Mesendoderm (in vitro differentiated cells): ENCODE measurements around the gene BOK.
A peak's percentile ranks its signal among the peaks of the same experiment; 100 is the strongest.

ENCODE experiments used
- DNase-seq: peaks from one replicate; pipeline ENCODE4 v3.0.0; 2013
- H2AK5ac ChIP-seq: 2 replicates; pipeline ENCODE4 v1.6.1; 2013; ENCODE audit warnings: low read length, inconsistent platforms
- H2BK120ac ChIP-seq: 2 replicates; pipeline ENCODE4 v1.6.1; 2013; ENCODE audit warnings: low read depth, mild to moderate bottlenecking, low read length, moderate library complexity, mixed read lengths
- H2BK15ac ChIP-seq: replicated peaks from 2 replicates; pipeline ENCODE4 v1.6.1; 2013; ENCODE audit warnings: low read depth, mild to moderate bottlenecking, moderate library complexity
- H2BK5ac ChIP-seq: 2 replicates; pipeline ENCODE4 v1.6.1; 2013; ENCODE audit warnings: low read length, inconsistent platforms
- H3K18ac ChIP-seq: 2 replicates; pipeline ENCODE4 v1.6.1; 2013; ENCODE audit warnings: mild to moderate bottlenecking, low read length, mixed read lengths
- H3K23ac ChIP-seq: one replicate; pipeline ENCODE4 v1.6.1; 2013; ENCODE audit warnings: low read length
- H3K27ac ChIP-seq: 2 replicates; pipeline ENCODE4 v1.5.1; 2013; ENCODE audit warnings: low read depth, mild to moderate bottlenecking, inconsistent platforms, low read length, moderate library complexity
- H3K27me3 ChIP-seq: 2 replicates; pipeline ENCODE4 v1.6.1; 2013; ENCODE audit warnings: low read length, control low read depth, mild to moderate bottlenecking, inconsistent platforms; ENCODE audit not compliant: insufficient read depth, poor library complexity
- H3K36me3 ChIP-seq: 2 replicates; pipeline ENCODE4 v1.6.1; 2013; ENCODE audit warnings: low read length, inconsistent platforms; ENCODE audit not compliant: control insufficient read depth, insufficient read depth
- H3K4ac ChIP-seq: one replicate; pipeline ENCODE4 v1.6.1; 2013; ENCODE audit warnings: low read depth, mild to moderate bottlenecking, low read length, moderate library complexity
- H3K4me1 ChIP-seq: 2 replicates; pipeline ENCODE4 v1.6.1; 2013; ENCODE audit warnings: low read depth, low read length, inconsistent platforms; ENCODE audit not compliant: control insufficient read depth
- H3K4me2 ChIP-seq: 2 replicates; pipeline ENCODE4 v1.6.1; 2013; ENCODE audit warnings: low read length
- H3K4me3 ChIP-seq: 2 replicates; pipeline ENCODE4 v1.5.1; 2013; ENCODE audit warnings: mild to moderate bottlenecking, low read length
- H3K56ac ChIP-seq: one replicate; pipeline ENCODE4 v1.6.1; 2013; ENCODE audit warnings: low read length
- H3K79me1 ChIP-seq: 2 replicates; pipeline ENCODE4 v1.6.1; 2013; ENCODE audit warnings: low read length, inconsistent platforms
- H3K79me2 ChIP-seq: 2 replicates; pipeline ENCODE4 v1.6.1; 2013; ENCODE audit warnings: mild to moderate bottlenecking, low read length; ENCODE audit not compliant: control insufficient read depth, insufficient read depth
- H3K9ac ChIP-seq: 2 replicates; pipeline ENCODE4 v1.6.1; 2013; ENCODE audit warnings: low read length, inconsistent platforms
- H4K5ac ChIP-seq: one replicate; pipeline ENCODE4 v1.6.1; 2013; ENCODE audit warnings: low read length
- H4K8ac ChIP-seq: one replicate; pipeline ENCODE4 v1.6.1; 2013; ENCODE audit warnings: low read depth, mild to moderate bottlenecking, control low read depth, low read length, moderate library complexity
- WGBS: extraction: QIAGEN DNeasy Blood & Tissue Kit; methylation state at CpG from one replicate; pipeline ENCODE4 v1.1.7; 2013; ENCODE audit warnings: low lambda C conversion rate, missing lambda C conversion rate; ENCODE audit not compliant: insufficient coverage; ENCODE audit errors: extremely low coverage; 5-methylcytosine and 5-hydroxymethylcytosine counted together

Gene BOK

DNA sequence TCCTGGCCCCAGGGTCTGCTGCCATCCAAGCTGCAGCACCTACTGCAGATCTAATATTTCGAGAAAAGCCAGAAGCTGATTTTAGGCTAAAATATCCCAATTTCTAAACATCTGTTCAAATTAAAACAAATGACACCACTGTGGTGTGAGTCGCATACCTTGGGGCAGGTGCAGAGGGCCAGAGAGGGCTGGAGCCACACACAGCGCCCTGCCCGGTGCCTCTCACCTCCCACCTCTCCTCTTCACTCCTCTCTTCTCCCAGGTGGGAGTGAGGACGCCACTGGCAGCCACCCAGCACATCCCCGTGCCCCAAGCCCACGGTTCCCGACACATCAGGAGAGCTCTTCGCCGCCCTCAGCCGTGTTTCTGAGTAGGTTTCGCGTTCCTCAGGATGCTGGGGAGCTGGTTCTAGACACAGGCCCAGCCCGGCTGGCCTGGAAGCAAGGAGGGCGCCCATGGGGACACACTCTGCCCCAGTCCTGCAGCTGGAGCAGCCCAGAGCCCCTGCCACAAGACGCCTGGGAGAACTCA, 57.0 kb downstream of the BOK start:
- Histone ChIP-seq H3K4me3 (no peak overlapping the region), H3K27me3 (no peaks in the 10 kb centered on the region), H2BK5ac (no peak overlapping the region), H4K8ac (no peak overlapping the region), H3K4ac (no peak overlapping the region), H3K4me1 (peaks cover 4% of the 10 kb centered on the region), H3K9ac (no peak overlapping the region), H3K79me2 (peaks cover 12% of the 10 kb centered on the region), H3K36me3 (no peaks in the 10 kb centered on the region), H3K79me1 (peaks cover 25% of the 10 kb centered on the region), H2BK120ac (no peak overlapping the region), H3K23ac (no peak overlapping the region), H3K4me2 (no peak overlapping the region), H2BK15ac (no peak overlapping the region), H3K18ac (no peak overlapping the region), H2AK5ac (no peak overlapping the region), H3K56ac (no peak overlapping the region), H3K27ac (no peak overlapping the region), H4K5ac (no peak overlapping the region)
- no peak for DNase-seq
- WGBS = no CpG with 5 or more reads among the region's 16 CpGs

DNA sequence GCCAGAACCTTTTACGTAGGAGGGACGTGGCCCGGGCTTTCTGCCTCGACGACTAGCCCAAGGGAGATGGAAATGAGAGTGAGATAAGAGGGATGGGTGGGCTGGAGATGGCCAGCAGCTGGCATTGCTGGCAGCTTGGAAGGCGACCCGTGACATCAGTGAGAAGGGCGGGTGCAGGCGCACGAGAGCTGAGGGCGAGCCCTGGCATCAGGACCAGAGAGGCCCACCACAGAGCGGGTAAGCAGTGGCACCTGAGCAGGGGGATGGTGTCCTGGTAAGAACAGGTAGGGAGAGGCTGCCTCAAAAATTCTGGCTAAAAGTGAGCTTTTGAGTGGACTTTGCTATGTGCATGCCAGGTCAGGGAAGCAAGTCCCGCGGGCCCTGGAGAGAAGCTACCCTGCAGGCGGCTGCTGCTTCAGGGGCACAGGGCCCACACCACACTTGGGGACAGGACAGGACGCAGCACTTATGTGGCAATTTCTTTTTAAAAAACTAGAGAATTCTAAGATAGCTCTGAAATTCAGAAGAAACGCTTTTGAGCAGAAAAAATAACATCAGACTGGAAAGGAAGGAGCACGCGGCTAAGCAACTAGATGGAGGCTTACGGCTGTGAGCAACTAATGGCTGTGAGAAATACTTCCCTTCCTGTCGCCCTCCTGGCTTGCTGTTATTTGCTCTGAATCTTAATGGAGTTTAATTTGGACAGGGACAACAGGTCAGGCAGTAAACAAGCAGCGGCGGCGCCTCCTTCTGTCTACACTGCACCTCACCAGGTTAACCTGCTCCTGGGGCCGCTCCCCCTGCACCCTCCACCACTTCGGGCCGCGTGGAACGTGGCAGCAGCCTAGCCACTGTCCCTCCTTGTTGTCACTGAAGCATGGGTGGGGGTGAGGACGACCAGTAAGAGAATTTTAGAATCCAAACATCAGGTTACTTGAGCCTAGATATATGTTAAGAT, 57.9 kb downstream of the BOK start:
- no peak overlapping the region for H3K23ac ChIP-seq
- H3K36me3 ChIP-seq = no peaks in the 10 kb centered on the region
- peaks cover 4% of the 10 kb centered on the region for H3K4me1 ChIP-seq
- H3K79me2 ChIP-seq = peaks cover 12% of the 10 kb centered on the region
- DNase-seq = no peak
- no peak overlapping the region for H3K4ac ChIP-seq
- peaks cover 25% of the 10 kb centered on the region for H3K79me1 ChIP-seq
- no peak overlapping the region for H3K4me3 ChIP-seq
- H3K4me2 ChIP-seq = no peak overlapping the region
- H2BK120ac ChIP-seq = no peak overlapping the region
- H2AK5ac ChIP-seq = no peak overlapping the region
- no peak overlapping the region for H4K8ac ChIP-seq
- H2BK5ac ChIP-seq = no peak overlapping the region
- no peak overlapping the region for H3K9ac ChIP-seq
- no peak overlapping the region for H2BK15ac ChIP-seq
- H3K27me3 ChIP-seq = no peaks in the 10 kb centered on the region
- no peak overlapping the region for H3K56ac ChIP-seq
- no peak overlapping the region for H4K5ac ChIP-seq
- WGBS = no CpG with 5 or more reads among the region's 30 CpGs
- H3K27ac ChIP-seq = no peak overlapping the region
- no peak overlapping the region for H3K18ac ChIP-seq

DNA sequence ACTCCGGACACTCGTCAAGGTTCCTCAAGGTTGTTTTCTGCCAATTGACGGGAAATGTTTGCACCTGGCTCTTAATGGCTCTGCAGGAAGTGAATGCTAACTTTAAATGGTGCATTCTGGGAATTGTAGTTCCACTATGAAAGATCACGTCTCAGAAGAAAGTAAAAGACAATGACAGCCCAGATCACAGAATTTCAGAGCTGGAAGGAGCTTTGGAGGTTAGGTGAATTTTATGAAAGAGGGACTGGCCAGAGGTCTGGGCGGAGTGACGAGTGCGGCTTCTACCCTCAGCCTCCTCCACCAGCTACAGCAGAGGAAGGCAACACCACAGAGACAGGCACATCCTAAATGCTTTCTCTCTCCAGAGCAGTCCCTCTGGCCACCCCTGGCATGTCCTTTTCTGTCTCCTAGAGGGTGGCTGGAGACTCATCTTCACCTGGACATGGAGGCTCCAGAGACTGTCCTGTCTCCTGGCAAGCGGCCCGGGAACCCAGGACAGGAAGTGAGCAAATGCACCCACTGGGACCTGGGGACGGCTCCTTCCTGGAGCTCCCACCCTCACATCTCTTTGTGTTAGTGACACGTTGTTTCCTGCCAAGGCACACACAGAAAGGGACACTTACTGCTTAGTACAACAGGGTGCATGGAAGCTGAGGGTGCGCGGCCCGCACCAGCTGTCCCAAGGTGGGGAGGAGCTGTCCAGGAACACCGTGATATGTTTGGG, 59.0 kb downstream of the BOK start:
- Histone ChIP-seq H3K79me1 (peaks cover 21% of the 10 kb centered on the region), H3K36me3 (no peaks in the 10 kb centered on the region), H2AK5ac (no peak overlapping the region), H3K56ac (peak overlapping the region; percentile 62), H3K4me2 (no peak overlapping the region), H2BK5ac (no peak overlapping the region), H4K8ac (no peak overlapping the region), H4K5ac (no peak overlapping the region), H3K4me3 (no peak overlapping the region), H3K23ac (no peak overlapping the region), H3K27ac (no peak overlapping the region), H3K27me3 (no peaks in the 10 kb centered on the region), H2BK15ac (no peak overlapping the region), H3K79me2 (peaks cover 7% of the 10 kb centered on the region), H3K9ac (peak overlapping the region; percentile 9), H3K18ac (no peak overlapping the region), H2BK120ac (no peak overlapping the region), H3K4me1 (peaks cover 4% of the 10 kb centered on the region), H3K4ac (no peak overlapping the region)
- peak; percentile 66 for DNase-seq
- WGBS = no CpG with 5 or more reads among the region's 15 CpGs

DNA sequence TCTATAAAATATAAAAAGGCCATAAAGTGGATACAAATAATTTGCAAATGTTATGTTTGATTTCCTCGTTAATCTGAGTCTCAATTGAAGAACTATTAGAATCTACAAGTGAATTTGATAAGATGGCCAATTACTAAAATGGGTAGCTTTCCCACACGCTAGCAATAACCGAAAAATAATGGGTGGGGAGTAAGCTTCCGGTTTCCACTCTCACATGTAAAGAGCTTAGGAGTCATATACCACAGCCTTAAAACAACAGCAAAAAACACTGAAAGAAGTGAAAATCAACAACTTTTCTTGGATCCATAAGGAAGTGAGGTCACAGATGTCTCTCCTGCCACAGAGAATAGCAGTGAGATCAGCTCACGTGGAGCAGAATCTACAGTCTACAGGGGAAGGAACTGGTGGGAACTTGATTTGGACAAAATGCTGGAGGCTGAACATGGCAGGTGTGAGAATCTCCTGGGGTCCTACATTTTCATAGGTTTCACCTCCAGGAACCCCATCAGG, 59.8 kb downstream of the BOK start:
- no peak overlapping the region for H3K27ac ChIP-seq
- H3K23ac ChIP-seq = no peak overlapping the region
- H4K5ac ChIP-seq = no peak overlapping the region
- H3K9ac ChIP-seq = no peak overlapping the region
- H3K79me1 ChIP-seq = peaks cover 20% of the 10 kb centered on the region
- H2BK15ac ChIP-seq = no peak overlapping the region
- no CpG with 5 or more reads among the region's 5 CpGs for WGBS
- H2BK120ac ChIP-seq = no peak overlapping the region
- no peak overlapping the region for H3K18ac ChIP-seq
- H3K27me3 ChIP-seq = no peaks in the 10 kb centered on the region
- no peak overlapping the region for H3K4me3 ChIP-seq
- H4K8ac ChIP-seq = no peak overlapping the region
- H3K4me1 ChIP-seq = peaks cover 4% of the 10 kb centered on the region
- DNase-seq = no peak
- H3K4ac ChIP-seq = no peak overlapping the region
- no peak overlapping the region for H3K4me2 ChIP-seq
- no peak overlapping the region for H2AK5ac ChIP-seq
- H3K79me2 ChIP-seq = peaks cover 7% of the 10 kb centered on the region
- H3K36me3 ChIP-seq = no peaks in the 10 kb centered on the region
- H2BK5ac ChIP-seq = no peak overlapping the region
- H3K56ac ChIP-seq = no peak overlapping the region

DNA sequence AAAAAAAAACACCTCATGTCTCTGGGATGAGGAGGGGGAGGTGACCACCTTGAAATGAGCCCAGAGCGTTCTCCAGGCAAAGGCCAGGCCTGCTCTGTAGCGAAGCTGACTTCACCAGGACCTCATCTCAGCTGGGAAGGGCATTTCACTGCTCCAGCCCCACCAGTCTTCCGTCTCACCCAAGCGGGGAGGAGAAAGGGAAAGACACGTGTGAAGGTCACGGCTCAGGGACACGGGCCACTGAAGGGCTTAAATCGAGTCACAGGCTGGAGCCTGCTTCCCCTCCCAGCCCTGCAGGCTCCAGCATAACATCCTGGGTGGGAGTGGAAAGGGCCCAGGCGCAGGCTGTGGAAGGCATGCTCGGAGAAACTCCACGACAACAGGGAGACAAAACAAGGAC, 60.3 kb downstream of the BOK start:
- WGBS = no CpG with 5 or more reads among the region's 11 CpGs

More for the DNA sequence above, 60.3 kb downstream of the BOK start:
- H3K4me1 ChIP-seq = peaks cover 4% of the 10 kb centered on the region
- H3K18ac ChIP-seq = no peak overlapping the region
- no peak overlapping the region for H3K23ac ChIP-seq
- no peak overlapping the region for H4K8ac ChIP-seq
- H2AK5ac ChIP-seq = no peak overlapping the region
- no peak overlapping the region for H3K27ac ChIP-seq
- H3K56ac ChIP-seq = no peak overlapping the region
- no peak overlapping the region for H3K4me3 ChIP-seq
- H3K4ac ChIP-seq = no peak overlapping the region
- no peaks in the 10 kb centered on the region for H3K27me3 ChIP-seq
- H4K5ac ChIP-seq = no peak overlapping the region
- H3K79me2 ChIP-seq = peaks cover 9% of the 10 kb centered on the region
- H3K4me2 ChIP-seq = no peak overlapping the region
- H2BK120ac ChIP-seq = no peak overlapping the region
- no peak overlapping the region for H3K9ac ChIP-seq
- peaks cover 22% of the 10 kb centered on the region for H3K79me1 ChIP-seq
- no peaks in the 10 kb centered on the region for H3K36me3 ChIP-seq
- H2BK15ac ChIP-seq = no peak overlapping the region
- no peak for DNase-seq
- no peak overlapping the region for H2BK5ac ChIP-seq
